Gastrocnemius medialis (tissue), 4 donors: ENCODE results near the gene RSBN1L. TPM values are rescaled to one million over a fixed set of nuclear protein-coding genes. Genes with fewer than 3 reads are reported as not detected.

Source experiments
- ATAC-seq, 2 donors: fragments of 150-250 bp; one replicate each; pipeline ENCODE4 v1.9.1; 2016
- DNase-seq, 2 donors: peaks; one replicate each; pipeline ENCODE4 v3.0.0-alpha.2; 2019
- H3K27ac ChIP-seq, 4 donors: fragments of 200-600 bp; sonication (generic); 1 replicate in 1 of 4; 2 replicates in 3 of 4; pipeline ENCODE4 v1.5.1; 2016 to 2018; ENCODE audit warnings: mild to moderate bottlenecking in 2 of 4, moderate library complexity in 1 of 4
- H3K27me3 ChIP-seq, 3 donors: fragments of 200-600 bp; sonication (generic) in 2 of 3; 1 replicate in 1 of 3; 2 replicates in 2 of 3; pipeline versions ENCODE4 v1.5.1 to v1.6.0; 2016 to 2019; ENCODE audit warnings: mild to moderate bottlenecking in 1 of 3, moderate library complexity in 1 of 3
- H3K36me3 ChIP-seq, 2 donors: fragments of 200-600 bp; sonication (generic) in 1 of 2; one replicate each; pipeline ENCODE4 v1.5.1; 2017 to 2018
- H3K4me1 ChIP-seq, 2 donors: fragments of 200-600 bp; sonication (generic) in 1 of 2; one replicate each; pipeline ENCODE4 v1.5.1; 2016 to 2017; ENCODE audit warnings: mild to moderate bottlenecking in 2 of 2
- H3K4me3 ChIP-seq, 4 donors: fragments of 200-600 bp; sonication (generic) in 3 of 4; 1 replicate in 1 of 4; 2 replicates in 3 of 4; pipeline ENCODE4 v1.5.1; 2016 to 2019; ENCODE audit warnings: mild to moderate bottlenecking in 2 of 4
- H3K9me3 ChIP-seq, 3 donors: fragments of 200-600 bp; sonication (generic) in 2 of 3; 1 replicate in 1 of 3; 2 replicates in 2 of 3; pipeline ENCODE4 v1.5.1; 2016 to 2019
- CTCF ChIP-seq, 5 experiments: fragments of 450-650 bp in 3 of 5; fragments of 200-600 bp in 2 of 5; sonication (generic) in 2 of 5; IDR thresholded peaks in 4 of 5; conservative IDR thresholded peaks in 1 of 5; 1 replicate in 4 of 5; 2 replicates in 1 of 5; pipeline ENCODE4 v1.5.1; 2016 to 2019; ENCODE audit warnings: antibody characterized with exemption in 5 of 5, mild to moderate bottlenecking in 3 of 5, moderate library complexity in 3 of 5
- POLR2A ChIP-seq, 2 donors: fragments of 450-650 bp; IDR thresholded peaks; one replicate each; pipeline ENCODE4 v1.6.1; 2017; ENCODE audit warnings: antibody characterized with exemption in 2 of 2, mild to moderate bottlenecking in 2 of 2, moderate library complexity in 2 of 2
- in situ Hi-C, 4 donors: fragments of 200-750 bp; cut with MboI; loops; one replicate each; pipeline versions ENCODE4 v1.15.0 to v1.8.0; 2017; ENCODE audit warnings: low sequenced_read_pairs in 4 of 4
- intact Hi-C: fragments of 100-400 bp; cut with DNase I; formaldehyde crosslinking; loops from one replicate; pipeline ENCODE4 v1.15.1; 2023; ENCODE audit warnings: low total_unique reads
- total RNA-seq, 4 donors: library from RNA; depleted of rRNA; stranded (reverse); fragments of >200 nt; gene quantifications; one replicate each; pipeline versions ENCODE4 v1.1.0 to v1.2.3, GENCODE V29; 2016

The RSBN1L gene
- total RNA-seq, 4 donors from 2014 or later: 5.1 to 11.7 (median 8.7) TPM

GRCh38 chr7:77747718-77748117, 51.5 kb downstream of the RSBN1L start:
- Histone ChIP-seq H3K9me3 (no peaks in the 10 kb centered on the region), H3K4me1 (peaks cover 15 to 27% of the 10 kb centered on the region in 2 donors), H3K27ac (no peak overlapping the region), H3K36me3 (no peaks in the 10 kb centered on the region), H3K27me3 (no peaks in the 10 kb centered on the region), H3K4me3 (no peak overlapping the region)
- DNase-seq (no peak), ATAC-seq (no peak)
- no peak for TF ChIP-seq CTCF (IDR thresholded peaks at IDR 0.05 in 4 of 5, conservative IDR thresholded peaks at IDR 0.05 in 1 of 5)
- no peak for TF ChIP-seq POLR2A (IDR thresholded peaks at IDR 0.05)
- in situ Hi-C loops (no loop called here), intact Hi-C loops (no loop called here)

DNA sequence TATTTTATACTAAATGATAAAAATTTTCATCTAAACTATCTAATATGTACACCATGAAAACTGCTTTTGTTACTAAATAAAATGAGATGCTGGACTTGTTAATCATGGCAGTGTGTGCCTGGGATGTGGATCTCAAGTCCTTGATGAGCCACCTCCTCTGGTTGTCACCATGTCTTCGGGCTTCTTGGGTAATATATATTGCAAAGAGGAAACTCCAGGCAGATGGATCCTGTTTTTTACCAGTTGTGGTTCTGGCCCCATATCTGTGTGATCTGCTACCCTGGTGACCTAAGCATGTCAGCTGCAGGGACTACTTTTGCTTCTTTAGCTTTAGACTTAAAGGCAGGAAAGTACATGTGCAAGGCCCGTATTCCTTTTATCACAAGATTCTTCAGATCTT, 55.8 kb downstream of the RSBN1L start:
- TF ChIP-seq CTCF (IDR thresholded peaks at IDR 0.05 in 4 of 5, conservative IDR thresholded peaks at IDR 0.05 in 1 of 5): no peak
- TF ChIP-seq POLR2A (IDR thresholded peaks at IDR 0.05): no peak
- no peak for DNase-seq
- H3K36me3 ChIP-seq: no peaks in the 10 kb centered on the region
- intact Hi-C loops: loop anchor here (10.0 kb wide), 1 partner anchor 317 kb away; no protein-coding TSS in a partner anchor
- H3K27me3 ChIP-seq: no peaks in the 10 kb centered on the region
- H3K4me1 ChIP-seq: peaks cover 24 to 25% of the 10 kb centered on the region in 2 donors
- no peaks in the 10 kb centered on the region for H3K9me3 ChIP-seq
- in situ Hi-C loops: loop anchor here (5.0 to 25.0 kb wide), 5 partner anchors 90 to 317 kb away; partner anchors contain the start of gene PTPN12 (in 1 of the 4)
- peak overlapping the region in 2 of 4 donors; percentile 9 to 13 for H3K27ac ChIP-seq
- ATAC-seq: peak in 1 of 2 donors; percentile 67
- H3K4me3 ChIP-seq: no peak overlapping the region

GRCh38 chr7:77753173-77753572, 56.9 kb downstream of the RSBN1L start:
- TF ChIP-seq CTCF (IDR thresholded peaks at IDR 0.05 in 4 of 5, conservative IDR thresholded peaks at IDR 0.05 in 1 of 5): no peak
- TF ChIP-seq POLR2A (IDR thresholded peaks at IDR 0.05): no peak
- Histone ChIP-seq H3K4me3 (no peak overlapping the region), H3K36me3 (no peaks in the 10 kb centered on the region), H3K27ac (no peak overlapping the region), H3K27me3 (no peaks in the 10 kb centered on the region), H3K4me1 (peaks cover 19 to 30% of the 10 kb centered on the region in 2 donors), H3K9me3 (no peaks in the 10 kb centered on the region)
- no peak for DNase-seq
- intact Hi-C loops (loop anchor here (10.0 kb wide), 1 partner anchor 318 kb away; no protein-coding TSS in a partner anchor), in situ Hi-C loops (loop anchor here (5.0 to 25.0 kb wide), 5 partner anchors 91 to 318 kb away; partner anchors contain the start of gene PTPN12 (in 1 of the 4))
- no peak for ATAC-seq

- in situ Hi-C loops: loop anchor here in 3 of 4 donors (5.0 to 25.0 kb wide), 4 partner anchors 103 to 323 kb away; partner anchors contain the start of gene PTPN12 (in 1 of the 3)
- H3K4me1 ChIP-seq: peaks cover 23 to 33% of the 10 kb centered on the region in 2 donors
Observed at GRCh38 chr7:77757589-77757988, 61.3 kb downstream of the RSBN1L start.

More at GRCh38 chr7:77757589-77757988, 61.3 kb downstream of the RSBN1L start:
- H3K4me3 ChIP-seq: no peak overlapping the region
- no peak for ATAC-seq
- TF ChIP-seq CTCF (IDR thresholded peaks at IDR 0.05 in 4 of 5, conservative IDR thresholded peaks at IDR 0.05 in 1 of 5) (no peak), POLR2A (IDR thresholded peaks at IDR 0.05) (no peak)
- H3K27ac ChIP-seq: peak overlapping the region in 1 of 4 donors; percentile 15
- no peak for DNase-seq
- H3K9me3 ChIP-seq: no peaks in the 10 kb centered on the region
- no peaks in the 10 kb centered on the region for H3K36me3 ChIP-seq
- intact Hi-C loops: loop anchor here (10.0 kb wide), 1 partner anchor 323 kb away; no protein-coding TSS in a partner anchor
- H3K27me3 ChIP-seq: no peaks in the 10 kb centered on the region
